A549 treated with AZD9567 at 1 μM for 4 hours (cell line): ENCODE measurements around the gene RPS19. TPM values are rescaled to one million over a fixed set of nuclear protein-coding genes. Genes with fewer than 3 reads are reported as not detected.

ENCODE experiments used
- total RNA-seq: library from RNA; stranded (reverse); fragments of 200-300 nt; extraction: Qiagen RNA extraction; gene quantifications from 5 replicates; pipeline ENCODE4 v1.2.3, GENCODE V29; 2022; ENCODE audit not compliant: insufficient read depth

RPS19 gene
- 7,692 to 10,068 TPM (median 9,223 TPM) in 5 replicates for total RNA-seq

GRCh38 chr19:41859618-41860418, at the start of gene RPS19:
TSS of gene RPS19 (plus strand) at chr19:41860255. CDS start at chr19:41860775, 520 bp downstream.

GRCh38 chr19:41844601-41845000, 15.5 kb upstream of the RPS19 start, which contains the start of gene LYPD4:
TSS of gene LYPD4 (minus strand) at chr19:41844683. CDS start at chr19:41839285, 5,398 bp downstream.

GRCh38 chr19:41845001-41845050, 15.2 kb upstream of the RPS19 start, which contains the start of gene DMRTC2:
TSS of gene DMRTC2 (plus strand) at chr19:41845042. CDS start at chr19:41847429, 2,387 bp downstream.

GRCh38 chr19:41876847-41877832, 17.1 kb downstream of the RPS19 start, which contains the start of gene CD79A:
TSS of gene CD79A (plus strand) at chr19:41877279. CDS start at chr19:41877305, 26 bp downstream.

GRCh38 chr19:41882568-41883462, 22.8 kb downstream of the RPS19 start, which contains the start of gene ARHGEF1:
TSS of gene ARHGEF1 (plus strand) at chr19:41883184. CDS start at chr19:41888083, 4,899 bp downstream.

Other genes with a start within 250 kb of the RPS19 start
- not detected in 5 replicates for gene CEACAM4, start 233.2 kb upstream of the RPS19 start, total RNA-seq
- 0.14 TPM in 1 of 5 replicates, not detected in the others for gene CEACAM7, start 172.0 kb upstream of the RPS19 start, total RNA-seq
- gene CEACAM5, start 151.6 kb upstream of the RPS19 start, total RNA-seq: 1.5 to 2.3 TPM (median 1.7 TPM) in 5 replicates
- gene CEACAM6, start 104.7 kb upstream of the RPS19 start, total RNA-seq: 13.3 to 24.9 TPM (median 18.9 TPM) in 5 replicates
- gene CEACAM3, start 63.7 kb upstream of the RPS19 start, total RNA-seq: not detected in 5 replicates
- gene LYPD4, start 15.6 kb upstream of the RPS19 start, total RNA-seq: not detected in 5 replicates
- gene DMRTC2, start 15.2 kb upstream of the RPS19 start, total RNA-seq: not detected in 5 replicates
- gene CD79A, start 17.0 kb downstream of the RPS19 start, total RNA-seq: 0.80 to 1.1 TPM (median 0.89 TPM) in 4 of 5 replicates, not detected in the other
- gene ARHGEF1, start 22.9 kb downstream of the RPS19 start, total RNA-seq: 65.0 to 115 TPM (median 98.1 TPM) in 5 replicates
- 0.29 to 0.33 TPM (median 0.30 TPM) in 4 of 5 replicates, not detected in the other for gene ERFL, start 68.2 kb downstream of the RPS19 start, total RNA-seq
- 162 to 276 TPM (median 247 TPM) in 5 replicates for gene RABAC1, start 99.1 kb downstream of the RPS19 start, total RNA-seq
- 2.4 to 5.3 TPM (median 4.3 TPM) in 5 replicates for gene ATP1A3, start 134.0 kb downstream of the RPS19 start, total RNA-seq
- gene GRIK5, start 210.0 kb downstream of the RPS19 start, total RNA-seq: 0.39 to 0.84 TPM (median 0.51 TPM) in 5 replicates
- gene ZNF574, start 215.9 kb downstream of the RPS19 start, total RNA-seq: 35.6 to 44.4 TPM (median 39.7 TPM) in 5 replicates